Measurements from ENCODE around the gene RC3H2.

RC3H2 gene

GRCh38 chr9:122936883-122937282 lies 31.7 kb upstream of the RC3H2 start (continued):
- TF ChIP-seq ZBTB6 (tag by site-specific recombination; IDR thresholded peaks at IDR 0.05) (no peak), YY2 (tag by site-specific recombination; IDR thresholded peaks at IDR 0.05) (no peak), ZNF610 (tag by site-specific recombination; IDR thresholded peaks at IDR 0.05; ENCODE audit: borderline replicate concordance) (no peak), ZNF202 (tag by site-specific recombination; IDR thresholded peaks at IDR 0.05; ENCODE audit: borderline replicate concordance) (no peak), ZNF398 (tag by site-specific recombination; IDR thresholded peaks at IDR 0.05) (no peak), ZNF155 (tag by site-specific recombination; IDR thresholded peaks at IDR 0.05) (no peak), ZNF133 (tag by site-specific recombination; IDR thresholded peaks at IDR 0.05) (no peak), ZBTB8A (tag by site-specific recombination; IDR thresholded peaks at IDR 0.05) (no peak), ZNF324 (tag by site-specific recombination; IDR thresholded peaks at IDR 0.05) (no peak), ZNF707 (tag by site-specific recombination; IDR thresholded peaks at IDR 0.05) (no peak), ZNF37A (tag by site-specific recombination; IDR thresholded peaks at IDR 0.05) (no peak), ZNF645 (tag by site-specific recombination; IDR thresholded peaks at IDR 0.05) (no peak), ZNF394 (tag by site-specific recombination; IDR thresholded peaks at IDR 0.05; ENCODE audit: borderline replicate concordance) (no peak)

- no peaks in the 10 kb centered on the region for H3K9me3 ChIP-seq (ENCODE audit: control insufficient read depth, insufficient read depth, low read depth, low read length)
- no peaks in the 10 kb centered on the region for H3K4me1 ChIP-seq (ENCODE audit: control insufficient read depth, insufficient read depth, low read length)
- H3K36me3 ChIP-seq (ENCODE audit: control insufficient read depth in 2 of 2, insufficient read depth in 1 of 2, low read length in 2 of 2), result peaks cover 9 to 28% of the 10 kb centered on the region in 2 experiments; a peak in 2 of 3 replicates
- no peak overlapping the region for H3K4me3 ChIP-seq (ENCODE audit: low read depth, low read length)
- ChIA-PET CTCF (interaction anchor here (0.5 to 0.7 kb wide), 2 partner anchors 16 to 42 kb away, joined by 3 read pairs; no protein-coding TSS in a partner anchor), POLR2A (interaction anchor here (1.3 kb wide), 1 partner anchor 8 kb away, joined by 5 read pairs; no protein-coding TSS in a partner anchor)
- H3K27ac ChIP-seq (ENCODE audit: extremely low read depth, low read depth, low read length), result no peak overlapping the region
- TF ChIP-seq KLF9 (tag by site-specific recombination; IDR thresholded peaks at IDR 0.05; ENCODE audit: low read depth) (no peak), ZNF707 (tag by site-specific recombination; IDR thresholded peaks at IDR 0.05) (no peak), GFI1B (tag by site-specific recombination; IDR thresholded peaks at IDR 0.05) (no peak), OVOL3 (tag by site-specific recombination; IDR thresholded peaks at IDR 0.05) (no peak), MEIS1 (CRISPR knock-in tag; IDR thresholded peaks at IDR 0.05; ENCODE audit: borderline replicate concordance) (no peak), ZNF544 (tag by site-specific recombination; IDR thresholded peaks at IDR 0.05) (no peak), ZNF776 (tag by site-specific recombination; IDR thresholded peaks at IDR 0.05; ENCODE audit: borderline replicate concordance) (no peak), ZXDB (tag by site-specific recombination; IDR thresholded peaks at IDR 0.05) (no peak), ZNF555 (tag by site-specific recombination; conservative IDR thresholded peaks at IDR 0.05) (no peak), BCL11A (tag by site-specific recombination; IDR thresholded peaks at IDR 0.05; ENCODE audit: low read depth) (no peak), ZNF560 (tag by site-specific recombination; IDR thresholded peaks at IDR 0.05; ENCODE audit: borderline replicate concordance) (no peak), ZNF350 (tag by site-specific recombination; IDR thresholded peaks at IDR 0.05) (no peak), ZNF768 (tag by site-specific recombination; IDR thresholded peaks at IDR 0.05) (no peak), ZNF335 (tag by site-specific recombination; conservative IDR thresholded peaks at IDR 0.05) (no peak), PATZ1 (tag by site-specific recombination; IDR thresholded peaks at IDR 0.05) (no peak), ZIC2 (tag by site-specific recombination; IDR thresholded peaks at IDR 0.05) (no peak), SP7 (tag by site-specific recombination; IDR thresholded peaks at IDR 0.05) (no peak), ZNF16 (tag by site-specific recombination; IDR thresholded peaks at IDR 0.05; ENCODE audit: low read depth) (no peak), ZNF670 (tag by site-specific recombination; IDR thresholded peaks at IDR 0.05; ENCODE audit: low read depth) (no peak), MYNN (tag by site-specific recombination; IDR thresholded peaks at IDR 0.05; ENCODE audit: borderline replicate concordance) (no peak)
These were observed 31.3 kb upstream of the RC3H2 start for GRCh38 chr9:122936464-122936863.
